Large intestine (tissue), 3 donors: ENCODE data around the gene HSPA6. TPM values are rescaled to one million over a fixed set of nuclear protein-coding genes. Genes with fewer than 3 reads are reported as not detected.
A peak's percentile ranks its signal among the peaks of the same experiment; 100 is the strongest.
"Not testable (repeated sequence)": the region's sequence is repeated elsewhere in the genome, so short reads cannot be mapped to it uniquely, and the experiment has no call there.

ENCODE experiments used
- DNase-seq, 2 donors: peaks; one replicate each; pipeline versions ENCODE4 v3.0.0 to v3.0.0-alpha.2; 2013
- H3K27ac ChIP-seq: one replicate; pipeline ENCODE4 v1.5.1; 2013; ENCODE audit warnings: low read length
- H3K27me3 ChIP-seq: 2 replicates; pipeline ENCODE4 v1.6.1; 2013; ENCODE audit warnings: low read length; ENCODE audit not compliant: control insufficient read depth, insufficient read depth
- H3K36me3 ChIP-seq: 2 replicates; pipeline ENCODE4 v1.6.1; 2013; ENCODE audit warnings: low read length; ENCODE audit not compliant: control insufficient read depth, insufficient read depth
- H3K4me1 ChIP-seq: one replicate; pipeline ENCODE4 v1.6.1; 2013; ENCODE audit warnings: low read length; ENCODE audit not compliant: control insufficient read depth, insufficient read depth
- H3K4me3 ChIP-seq: one replicate; pipeline ENCODE4 v1.5.1; 2013; ENCODE audit warnings: low read length
- H3K9me3 ChIP-seq: one replicate; pipeline ENCODE4 v1.6.1; 2013; ENCODE audit warnings: mild to moderate bottlenecking, low read depth, low read length, moderate library complexity; ENCODE audit not compliant: control insufficient read depth
- WGBS: methylation state at CpG from one replicate; pipeline ENCODE4 v1.1.5; 2013; ENCODE audit warnings: low lambda C conversion rate; ENCODE audit not compliant: insufficient coverage; 5-methylcytosine and 5-hydroxymethylcytosine counted together
- polyA plus RNA-seq: library from polyadenylated mRNA; unstranded; fragments of 120-200 nt; gene quantifications from one replicate; pipeline ENCODE4 v1.2.1, GENCODE V29; 2013

HSPA6 gene
- polyA plus RNA-seq, 1 donor = 0.46 TPM

DNA sequence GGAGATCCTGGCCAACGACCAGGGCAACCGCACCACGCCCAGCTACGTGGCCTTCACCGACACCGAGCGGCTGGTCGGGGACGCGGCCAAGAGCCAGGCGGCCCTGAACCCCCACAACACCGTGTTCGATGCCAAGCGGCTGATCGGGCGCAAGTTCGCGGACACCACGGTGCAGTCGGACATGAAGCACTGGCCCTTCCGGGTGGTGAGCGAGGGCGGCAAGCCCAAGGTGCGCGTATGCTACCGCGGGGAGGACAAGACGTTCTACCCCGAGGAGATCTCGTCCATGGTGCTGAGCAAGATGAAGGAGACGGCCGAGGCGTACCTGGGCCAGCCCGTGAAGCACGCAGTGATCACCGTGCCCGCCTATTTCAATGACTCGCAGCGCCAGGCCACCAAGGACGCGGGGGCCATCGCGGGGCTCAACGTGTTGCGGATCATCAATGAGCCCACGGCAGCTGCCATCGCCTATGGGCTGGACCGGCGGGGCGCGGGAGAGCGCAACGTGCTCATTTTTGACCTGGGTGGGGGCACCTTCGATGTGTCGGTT is 477 bp downstream of the HSPA6 start:
- no CpG with 5 or more reads among the region's 55 CpGs for WGBS

DNA sequence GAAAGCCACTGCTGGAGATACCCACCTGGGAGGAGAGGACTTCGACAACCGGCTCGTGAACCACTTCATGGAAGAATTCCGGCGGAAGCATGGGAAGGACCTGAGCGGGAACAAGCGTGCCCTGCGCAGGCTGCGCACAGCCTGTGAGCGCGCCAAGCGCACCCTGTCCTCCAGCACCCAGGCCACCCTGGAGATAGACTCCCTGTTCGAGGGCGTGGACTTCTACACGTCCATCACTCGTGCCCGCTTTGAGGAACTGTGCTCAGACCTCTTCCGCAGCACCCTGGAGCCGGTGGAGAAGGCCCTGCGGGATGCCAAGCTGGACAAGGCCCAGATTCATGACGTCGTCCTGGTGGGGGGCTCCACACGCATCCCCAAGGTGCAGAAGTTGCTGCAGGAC is 981 bp downstream of the HSPA6 start:
- H3K27me3 ChIP-seq = peaks cover 30% of the 10 kb centered on the region
- peak overlapping the region; percentile 30 for H3K4me3 ChIP-seq
- not testable (repeated sequence) for DNase-seq, H3K36me3 ChIP-seq, H3K4me1 ChIP-seq, H3K27ac ChIP-seq, H3K9me3 ChIP-seq
- WGBS = no CpG with 5 or more reads among the region's 23 CpGs

More for the DNA sequence above, 477 bp downstream of the HSPA6 start:
- not testable (repeated sequence) for H3K4me1 ChIP-seq, DNase-seq, H3K36me3 ChIP-seq, H3K9me3 ChIP-seq, H3K27ac ChIP-seq
- peak overlapping the region; percentile 30 for H3K4me3 ChIP-seq
- peaks cover 27% of the 10 kb centered on the region for H3K27me3 ChIP-seq

DNA sequence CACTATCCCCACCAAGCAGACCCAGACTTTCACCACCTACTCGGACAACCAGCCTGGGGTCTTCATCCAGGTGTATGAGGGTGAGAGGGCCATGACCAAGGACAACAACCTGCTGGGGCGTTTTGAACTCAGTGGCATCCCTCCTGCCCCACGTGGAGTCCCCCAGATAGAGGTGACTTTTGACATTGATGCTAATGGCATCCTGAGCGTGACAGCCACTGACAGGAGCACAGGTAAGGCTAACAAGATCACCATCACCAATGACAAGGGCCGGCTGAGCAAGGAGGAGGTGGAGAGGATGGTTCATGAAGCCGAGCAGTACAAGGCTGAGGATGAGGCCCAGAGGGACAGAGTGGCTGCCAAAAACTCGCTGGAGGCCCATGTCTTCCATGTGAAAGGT is 1.6 kb downstream of the HSPA6 start:
- not testable (repeated sequence) for H3K4me1 ChIP-seq, H3K4me3 ChIP-seq, H3K9me3 ChIP-seq, H3K27ac ChIP-seq, H3K36me3 ChIP-seq, DNase-seq
- peaks cover 29% of the 10 kb centered on the region for H3K27me3 ChIP-seq
- WGBS = no CpG with 5 or more reads among the region's 7 CpGs

DNA sequence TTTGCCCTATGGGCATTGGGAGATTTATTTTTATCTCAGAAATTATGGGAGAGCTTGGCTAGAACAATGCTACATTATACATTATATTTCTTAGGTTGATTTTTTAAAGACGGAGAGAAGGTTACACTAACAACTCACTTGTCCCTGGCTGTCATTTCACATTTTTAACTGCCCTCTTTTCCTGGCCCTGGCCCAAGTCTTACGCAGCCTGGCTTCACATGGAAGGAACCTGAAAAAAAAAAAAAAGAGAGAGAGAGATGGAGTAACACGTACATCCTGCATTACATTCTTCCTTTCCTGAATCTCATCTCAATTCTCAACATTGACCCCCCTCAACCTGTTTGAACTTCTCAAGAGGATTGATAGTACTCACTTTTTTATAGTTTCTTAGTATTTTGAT is 4.2 kb downstream of the HSPA6 start:
- not testable (repeated sequence) for H3K9me3 ChIP-seq, H3K4me1 ChIP-seq, H3K27ac ChIP-seq, H3K36me3 ChIP-seq, DNase-seq, H3K4me3 ChIP-seq
- H3K27me3 ChIP-seq = peaks cover 47% of the 10 kb centered on the region
- WGBS = no CpG with 5 or more reads among the region's 3 CpGs

DNA sequence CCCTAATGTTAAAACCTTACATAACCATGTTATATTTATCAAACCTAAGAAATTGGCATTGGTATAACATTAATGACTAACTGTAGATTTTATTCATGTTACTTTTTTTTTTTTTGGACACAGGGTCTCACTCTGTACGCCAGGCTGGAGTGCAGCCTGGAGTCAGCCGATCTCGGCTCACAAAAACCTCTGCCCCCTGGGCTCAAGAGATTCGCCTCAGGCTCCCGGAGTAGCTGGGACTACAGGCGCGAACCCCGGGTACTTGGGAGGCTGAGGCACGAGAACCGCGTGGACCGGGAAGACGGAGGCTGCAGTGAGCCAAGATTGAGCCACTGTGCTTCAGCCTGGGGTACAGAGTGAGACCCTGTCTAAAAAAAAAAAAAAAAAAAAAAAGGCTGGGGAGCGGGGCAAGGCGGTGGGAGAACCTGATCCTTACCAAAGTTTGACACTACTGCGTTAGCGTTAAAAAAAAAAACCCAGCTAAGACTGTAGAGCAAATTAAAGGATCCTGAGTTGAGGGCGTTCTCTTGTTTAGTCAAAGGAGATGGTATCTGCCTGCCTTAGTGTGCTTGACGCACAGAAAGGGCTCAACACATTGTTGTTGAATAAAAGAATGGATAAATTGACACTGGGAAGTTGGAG is 5.2 kb downstream of the HSPA6 start:
- not testable (repeated sequence) for H3K9me3 ChIP-seq, H3K36me3 ChIP-seq, H3K4me3 ChIP-seq, H3K27ac ChIP-seq, H3K4me1 ChIP-seq, DNase-seq
- WGBS = no CpG with 5 or more reads among the region's 19 CpGs
- peaks cover 47% of the 10 kb centered on the region for H3K27me3 ChIP-seq

DNA sequence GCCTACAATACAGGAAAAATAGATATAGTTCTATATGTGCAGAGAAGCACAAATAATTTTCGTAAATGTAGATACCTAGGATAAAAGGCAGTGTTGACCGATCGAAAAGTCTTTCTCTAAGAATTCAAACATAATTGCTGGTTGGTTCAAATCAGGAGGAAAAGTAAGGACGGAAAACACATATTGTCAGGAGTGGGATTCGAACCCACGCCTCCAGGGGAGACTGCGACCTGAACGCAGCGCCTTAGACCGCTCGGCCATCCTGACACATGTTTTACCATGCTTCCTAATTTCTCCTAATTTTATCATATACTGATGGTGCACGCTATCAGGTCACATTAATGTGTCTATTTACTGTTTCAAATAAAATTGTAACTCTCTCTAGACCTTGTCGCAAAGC is 5.8 kb downstream of the HSPA6 start:
- peaks cover 44% of the 10 kb centered on the region for H3K27me3 ChIP-seq
- not testable (repeated sequence) for H3K9me3 ChIP-seq, H3K27ac ChIP-seq, H3K4me1 ChIP-seq, H3K36me3 ChIP-seq
- 0% methylated on average over 3 of the region's 13 CpGs for WGBS
- DNase-seq = peak in 1 of 2 donors; percentile 27
- peak overlapping the region; percentile 58 for H3K4me3 ChIP-seq

DNA sequence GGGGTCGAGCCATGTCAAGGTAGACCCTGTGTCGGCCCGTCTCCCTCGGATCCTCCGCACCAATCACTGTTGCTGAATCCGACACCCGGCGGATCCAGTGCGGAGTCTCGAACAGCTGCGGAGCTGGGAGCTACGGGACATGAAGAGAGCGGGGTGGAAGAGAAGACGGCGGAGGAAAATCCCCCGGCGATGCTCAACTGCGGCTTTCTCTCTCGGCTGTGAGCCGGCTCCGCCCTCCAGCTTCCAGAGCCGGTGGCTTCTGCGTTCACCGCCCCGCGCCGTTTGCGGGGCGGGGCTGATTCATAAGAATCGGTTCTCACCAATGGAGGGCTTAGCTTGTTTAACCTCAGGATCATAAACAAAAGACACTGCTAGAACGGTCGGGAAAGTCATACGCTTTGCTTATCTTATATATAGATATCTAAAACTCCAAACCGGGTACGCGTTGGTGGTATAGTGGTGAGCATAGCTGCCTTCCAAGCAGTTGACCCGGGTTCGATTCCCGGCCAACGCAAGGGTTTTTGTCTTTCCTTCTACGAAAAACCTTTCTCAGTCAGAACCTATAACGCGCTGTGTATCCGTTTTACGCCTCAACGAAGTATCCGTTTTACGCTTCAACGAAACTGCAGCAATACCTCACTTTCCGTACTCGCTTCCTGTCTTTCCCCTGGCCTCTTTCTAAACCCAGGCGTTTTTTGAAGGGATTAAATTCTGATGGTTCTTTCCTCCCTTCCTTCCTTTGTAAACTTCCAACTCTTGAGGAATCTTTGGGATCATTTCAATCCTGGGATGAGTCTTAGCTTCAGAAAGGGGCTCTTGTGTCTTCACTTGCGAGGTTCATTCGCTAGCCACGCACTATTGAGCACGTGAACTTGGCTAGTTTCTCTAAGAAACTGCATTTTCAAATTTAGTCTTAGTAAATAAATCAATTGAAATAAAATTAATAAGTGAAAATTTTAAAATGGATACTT is 6.6 kb downstream of the HSPA6 start:
- not testable (repeated sequence) for H3K9me3 ChIP-seq, H3K36me3 ChIP-seq, H3K4me1 ChIP-seq
- Histone ChIP-seq H3K27me3 (peaks cover 38% of the 10 kb centered on the region), H3K27ac (peak overlapping the region; percentile 55), H3K4me3 (peak overlapping the region; percentile 58)
- DNase-seq = peak; percentile 75 to 80
- WGBS = no CpG with 5 or more reads among the region's 56 CpGs

DNA sequence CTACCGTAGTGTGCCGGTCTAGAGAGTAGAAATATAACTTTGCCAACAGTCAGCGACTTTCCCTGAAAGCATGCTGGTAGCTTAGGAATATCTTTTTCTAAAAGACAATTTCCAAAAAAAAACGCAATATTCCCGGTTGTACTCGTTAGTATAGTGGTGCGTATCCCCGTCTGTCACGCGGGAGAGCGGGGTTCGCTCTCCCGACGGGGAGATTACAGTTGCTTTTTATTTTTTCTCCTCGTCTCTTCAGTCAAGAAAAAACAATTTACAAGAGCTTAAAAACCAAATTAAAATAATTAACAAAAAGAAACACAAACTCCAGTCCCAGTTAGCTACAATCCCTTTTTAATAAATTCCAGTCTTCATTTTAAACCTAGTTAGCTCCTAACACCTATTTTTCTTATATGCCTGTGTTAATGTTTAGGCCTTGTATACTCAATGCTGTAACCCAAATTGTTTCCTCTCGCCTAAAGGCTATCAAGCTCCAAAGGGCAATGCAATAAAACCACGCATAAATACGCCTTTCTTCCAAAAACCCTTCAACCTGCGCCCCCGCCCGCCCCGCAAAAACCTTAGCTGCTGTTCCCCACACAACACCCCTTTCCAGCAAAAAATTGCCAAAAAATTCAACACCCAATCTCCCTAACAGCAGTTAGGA is 7.8 kb downstream of the HSPA6 start:
- Histone ChIP-seq H3K4me1 (peaks cover 4% of the 10 kb centered on the region), H3K9me3 (no peaks in the 10 kb centered on the region), H3K36me3 (no peaks in the 10 kb centered on the region), H3K27me3 (peaks cover 29% of the 10 kb centered on the region), H3K27ac (no peak overlapping the region), H3K4me3 (no peak overlapping the region)
- 43% methylated on average over 15 of the region's 22 CpGs for WGBS
- DNase-seq = no peak

DNA sequence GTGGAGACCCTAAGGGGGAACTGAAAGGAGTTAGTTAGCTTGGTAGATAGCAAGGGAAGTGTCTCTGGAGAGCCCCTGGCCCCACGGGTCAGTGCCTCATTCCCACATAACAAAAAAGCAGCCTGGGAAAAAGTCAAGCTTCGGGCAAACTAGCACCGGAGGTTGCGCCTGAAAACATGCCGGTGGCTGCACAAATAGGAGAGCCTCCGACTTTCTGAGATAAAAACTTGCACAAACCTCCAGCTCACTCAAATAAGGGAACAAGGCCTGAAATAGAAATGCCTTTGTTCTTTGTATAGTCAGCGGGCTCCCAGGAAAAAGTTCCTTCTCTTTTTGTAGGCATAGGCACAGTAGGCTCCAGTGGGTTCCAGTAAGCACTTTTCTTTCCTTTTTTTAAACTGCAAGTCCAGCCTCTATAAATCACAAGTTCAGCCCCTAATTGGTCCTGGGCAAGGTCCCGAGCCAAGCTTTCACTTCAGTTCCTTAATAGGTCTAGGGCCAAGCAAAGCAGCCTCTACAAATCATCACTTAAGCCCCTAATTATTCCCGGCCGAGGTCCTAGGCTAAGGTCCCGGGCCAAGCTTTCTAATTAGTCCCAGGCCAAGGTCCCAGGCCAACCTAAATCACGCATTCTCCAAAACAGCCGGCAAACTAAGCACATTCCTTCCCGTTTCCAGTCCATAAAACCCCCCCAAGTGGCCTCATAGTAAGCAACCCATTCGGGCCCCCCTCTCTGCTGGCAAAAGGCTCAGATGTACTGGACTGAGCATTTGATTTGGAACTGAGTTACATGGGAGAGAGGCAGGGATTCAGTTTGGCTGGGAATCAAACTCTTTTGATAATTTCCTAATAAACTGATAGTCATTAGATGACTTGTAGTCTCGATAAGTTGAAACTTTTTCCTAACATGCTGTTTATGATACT is 8.6 kb downstream of the HSPA6 start:
- not testable (repeated sequence) for H3K36me3 ChIP-seq, H3K4me3 ChIP-seq, H3K27ac ChIP-seq, H3K9me3 ChIP-seq, DNase-seq, H3K4me1 ChIP-seq
- peaks cover 29% of the 10 kb centered on the region for H3K27me3 ChIP-seq
- WGBS = 20% methylated on average over 1 of the region's 16 CpGs
